ENCODE data around the gene SLC7A1.

DNA sequence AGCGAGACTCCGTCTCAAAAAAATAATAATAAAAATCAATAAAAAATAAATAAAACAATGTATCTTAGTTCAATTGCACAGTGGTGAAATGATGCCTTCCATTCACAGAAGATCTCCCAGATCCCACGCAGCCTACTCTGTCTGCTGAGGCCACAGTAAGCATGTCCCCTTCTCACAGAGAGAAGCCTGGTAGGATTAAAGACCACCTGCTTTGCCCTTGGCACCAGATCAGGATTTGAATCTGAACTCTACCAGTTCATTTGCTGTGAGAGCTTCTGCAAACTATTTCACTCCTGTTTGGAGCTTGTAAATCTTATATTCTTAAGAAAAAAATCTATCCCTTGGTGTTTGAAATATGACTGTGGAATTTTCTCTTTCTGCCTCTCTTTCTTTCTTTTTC is 2.2 kb upstream of the SLC7A1 start:
- TF ChIP-seq GATA2 (IDR thresholded peaks at IDR 0.05; ENCODE audit: low read depth, low read length) (no peak), GATA3 (IDR thresholded peaks at IDR 0.05; ENCODE audit: low read depth, low read length) (no peak)

All from SH-SY5Y (cell line).